Loucy (cell line): ENCODE data around the gene GDAP2.

Experiments used
- H2AFZ ChIP-seq: fragments of 200-600 bp; sonication (generic); 2 replicates; pipeline ENCODE4 v1.6.0; 2016; ENCODE audit warnings: antibody characterized with exemption, mild to moderate bottlenecking, low read length, moderate library complexity
- H3F3A ChIP-seq: fragments of 200-600 bp; 2 replicates; pipeline ENCODE4 v1.6.0; 2016; ENCODE audit warnings: antibody characterized with exemption, low read depth, mild to moderate bottlenecking
- H3K27me3 ChIP-seq: fragments of 200-600 bp; sonication (generic); 2 replicates; pipeline ENCODE4 v1.6.1; 2014; ENCODE audit warnings: low read length, mild to moderate bottlenecking; ENCODE audit not compliant: insufficient read depth, poor library complexity, severe bottlenecking
- H3K36me3 ChIP-seq: fragments of 200-600 bp; sonication (generic); 2 replicates; pipeline ENCODE4 v1.6.1; 2016; ENCODE audit warnings: low read length; ENCODE audit not compliant: insufficient read depth
- H3K4me1 ChIP-seq: fragments of 200-600 bp; sonication (generic); 2 replicates; pipeline ENCODE4 v1.5.1; 2014; ENCODE audit warnings: low read length, mild to moderate bottlenecking; ENCODE audit not compliant: insufficient read depth, poor library complexity, severe bottlenecking
- H3K4me2 ChIP-seq: fragments of 200-600 bp; sonication (generic); 2 replicates; pipeline ENCODE4 v1.6.0; 2014; ENCODE audit warnings: antibody characterized with exemption, low read length, low read depth, mild to moderate bottlenecking; ENCODE audit not compliant: poor library complexity, severe bottlenecking
- H3K4me3 ChIP-seq: fragments of 200-600 bp; sonication (generic); 2 replicates; pipeline ENCODE4 v1.5.1; 2014; ENCODE audit warnings: low read length, mild to moderate bottlenecking, mixed read lengths; ENCODE audit not compliant: poor library complexity, severe bottlenecking
- H3K79me2 ChIP-seq: fragments of 200-600 bp; sonication (generic); 2 replicates; pipeline ENCODE4 v1.6.1; 2014; ENCODE audit warnings: low read length; ENCODE audit not compliant: insufficient read depth
- H3K9ac ChIP-seq: fragments of 200-600 bp; sonication (generic); 2 replicates; pipeline ENCODE4 v1.6.0; 2014; ENCODE audit warnings: mild to moderate bottlenecking, low read depth, low read length, moderate library complexity; ENCODE audit not compliant: poor library complexity, severe bottlenecking
- H3K9me2 ChIP-seq: fragments of 200-600 bp; sonication (generic); replicated peaks from 2 replicates; pipeline ENCODE4 v1.6.1; 2016; ENCODE audit warnings: low read depth, low read length, mixed read lengths
- H3K9me3 ChIP-seq: fragments of 200-600 bp; sonication (generic); 2 replicates; pipeline ENCODE4 v1.6.1; 2014; ENCODE audit warnings: mild to moderate bottlenecking, antibody characterized with exemption, low read length, low read depth; ENCODE audit not compliant: insufficient read depth
- H4K20me1 ChIP-seq: fragments of 200-600 bp; sonication (generic); 2 replicates; pipeline ENCODE4 v1.6.0; 2014; ENCODE audit warnings: antibody characterized with exemption, low read length, mild to moderate bottlenecking; ENCODE audit not compliant: insufficient read depth, poor library complexity, severe bottlenecking
- EZH2phosphoT487 ChIP-seq: fragments of 200-600 bp; IDR thresholded peaks from 2 replicates; pipeline ENCODE4 v1.6.1; 2018; ENCODE audit warnings: antibody characterized with exemption, mild to moderate bottlenecking, moderate library complexity, borderline replicate concordance
- TF ChIP-seq, protein P1 (sequence below): fragments of 200-600 bp; sonication (generic); conservative IDR thresholded peaks from 2 replicates; pipeline ENCODE4 v1.5.1; 2014; ENCODE audit warnings: mild to moderate bottlenecking, antibody characterized with exemption, low read length

GDAP2 gene

GRCh38 chr1:117838911-117839310 is 90.5 kb downstream of the GDAP2 start:
- H3K9ac ChIP-seq = no peak overlapping the region
- H2AFZ ChIP-seq = no peak overlapping the region
- TF ChIP-seq, protein P1, sequence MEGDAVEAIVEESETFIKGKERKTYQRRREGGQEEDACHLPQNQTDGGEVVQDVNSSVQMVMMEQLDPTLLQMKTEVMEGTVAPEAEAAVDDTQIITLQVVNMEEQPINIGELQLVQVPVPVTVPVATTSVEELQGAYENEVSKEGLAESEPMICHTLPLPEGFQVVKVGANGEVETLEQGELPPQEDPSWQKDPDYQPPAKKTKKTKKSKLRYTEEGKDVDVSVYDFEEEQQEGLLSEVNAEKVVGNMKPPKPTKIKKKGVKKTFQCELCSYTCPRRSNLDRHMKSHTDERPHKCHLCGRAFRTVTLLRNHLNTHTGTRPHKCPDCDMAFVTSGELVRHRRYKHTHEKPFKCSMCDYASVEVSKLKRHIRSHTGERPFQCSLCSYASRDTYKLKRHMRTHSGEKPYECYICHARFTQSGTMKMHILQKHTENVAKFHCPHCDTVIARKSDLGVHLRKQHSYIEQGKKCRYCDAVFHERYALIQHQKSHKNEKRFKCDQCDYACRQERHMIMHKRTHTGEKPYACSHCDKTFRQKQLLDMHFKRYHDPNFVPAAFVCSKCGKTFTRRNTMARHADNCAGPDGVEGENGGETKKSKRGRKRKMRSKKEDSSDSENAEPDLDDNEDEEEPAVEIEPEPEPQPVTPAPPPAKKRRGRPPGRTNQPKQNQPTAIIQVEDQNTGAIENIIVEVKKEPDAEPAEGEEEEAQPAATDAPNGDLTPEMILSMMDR = no peak
- no peak for TF ChIP-seq EZH2phosphoT487
- H4K20me1 ChIP-seq = no peaks in the 10 kb centered on the region
- H3K9me3 ChIP-seq = no peaks in the 10 kb centered on the region
- no peaks in the 10 kb centered on the region for H3K36me3 ChIP-seq
- no peak overlapping the region for H3K4me2 ChIP-seq
- no peaks in the 10 kb centered on the region for H3K27me3 ChIP-seq
- H3K79me2 ChIP-seq = no peaks in the 10 kb centered on the region
- no peaks in the 10 kb centered on the region for H3K4me1 ChIP-seq
- H3F3A ChIP-seq = no peaks in the 10 kb centered on the region
- no peaks in the 10 kb centered on the region for H3K9me2 ChIP-seq
- H3K4me3 ChIP-seq = no peak overlapping the region

GRCh38 chr1:117836069-117836468 is 93.4 kb downstream of the GDAP2 start:
- Histone ChIP-seq H2AFZ (no peak overlapping the region), H3K79me2 (no peaks in the 10 kb centered on the region), H3F3A (no peaks in the 10 kb centered on the region), H3K9me3 (no peaks in the 10 kb centered on the region), H3K36me3 (no peaks in the 10 kb centered on the region), H3K27me3 (no peaks in the 10 kb centered on the region), H3K4me3 (no peak overlapping the region), H3K9me2 (no peaks in the 10 kb centered on the region), H3K4me2 (no peak overlapping the region), H3K4me1 (no peaks in the 10 kb centered on the region), H3K9ac (no peak overlapping the region), H4K20me1 (no peaks in the 10 kb centered on the region)
- TF ChIP-seq EZH2phosphoT487 = no peak
- TF ChIP-seq, protein P1 = no peak

GRCh38 chr1:117834416-117834815 is 95.0 kb downstream of the GDAP2 start:
- no peak overlapping the region for H3K4me2 ChIP-seq
- no peaks in the 10 kb centered on the region for H3K79me2 ChIP-seq
- no peaks in the 10 kb centered on the region for H3K27me3 ChIP-seq
- H3K4me1 ChIP-seq = no peaks in the 10 kb centered on the region
- H3K9me2 ChIP-seq = no peaks in the 10 kb centered on the region
- TF ChIP-seq, protein P1 = no peak
- TF ChIP-seq EZH2phosphoT487 = no peak
- no peak overlapping the region for H3K4me3 ChIP-seq
- no peak overlapping the region for H3K9ac ChIP-seq
- no peaks in the 10 kb centered on the region for H3F3A ChIP-seq
- no peak overlapping the region for H2AFZ ChIP-seq
- no peaks in the 10 kb centered on the region for H3K9me3 ChIP-seq
- H3K36me3 ChIP-seq = no peaks in the 10 kb centered on the region
- no peaks in the 10 kb centered on the region for H4K20me1 ChIP-seq
